ENCODE results near the gene GDF10. TPM values are rescaled to one million over a fixed set of nuclear protein-coding genes. Genes with fewer than 3 reads are reported as not detected.
A peak's percentile ranks its signal among the peaks of the same experiment; 100 is the strongest.

GDF10 gene
- total RNA-seq, 2 experiments from 2014 or later = 4.1 TPM

DNA sequence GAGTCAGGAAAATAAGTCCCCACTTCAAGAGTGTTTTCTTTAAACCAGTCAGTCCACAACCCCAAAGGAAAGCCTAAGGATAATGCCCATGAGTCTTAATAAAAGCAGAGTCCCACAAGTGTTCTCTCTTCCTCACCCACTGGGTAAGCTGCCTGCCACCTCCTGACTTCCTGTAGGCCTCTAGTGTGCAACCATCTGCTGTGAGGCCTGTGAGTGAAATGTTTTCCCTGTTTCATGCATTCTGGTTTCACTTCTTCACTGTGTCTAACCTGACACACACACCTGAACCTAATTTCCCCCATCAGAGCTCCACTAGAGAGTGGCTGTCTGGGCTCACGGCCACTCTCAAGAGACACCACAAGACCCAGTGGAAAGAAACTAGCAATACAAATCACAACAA lies 38.9 kb upstream of the GDF10 start:
- Mint-ChIP-seq H3K27me3 (no peaks in the 10 kb centered on the region), H3K27ac (peak overlapping the region; percentile 99), H3K4me3 (peak overlapping the region; percentile 64), H3K4me1 (peaks cover 95% of the 10 kb centered on the region), H3K9me3 (peaks cover 25% of the 10 kb centered on the region), H3K36me3 (peaks cover 53% of the 10 kb centered on the region)
- peak; percentile 41 for DNase-seq

- Mint-ChIP-seq H3K4me3 (peak overlapping the region; percentile 11), H3K27me3 (no peaks in the 10 kb centered on the region), H3K4me1 (peaks cover 93% of the 10 kb centered on the region), H3K9me3 (peaks cover 25% of the 10 kb centered on the region), H3K27ac (peak overlapping the region; percentile 99), H3K36me3 (peaks cover 54% of the 10 kb centered on the region)
- no peak for DNase-seq
Observed at GRCh38 chr10:47261556-47261955, 38.4 kb upstream of the GDF10 start.

DNA sequence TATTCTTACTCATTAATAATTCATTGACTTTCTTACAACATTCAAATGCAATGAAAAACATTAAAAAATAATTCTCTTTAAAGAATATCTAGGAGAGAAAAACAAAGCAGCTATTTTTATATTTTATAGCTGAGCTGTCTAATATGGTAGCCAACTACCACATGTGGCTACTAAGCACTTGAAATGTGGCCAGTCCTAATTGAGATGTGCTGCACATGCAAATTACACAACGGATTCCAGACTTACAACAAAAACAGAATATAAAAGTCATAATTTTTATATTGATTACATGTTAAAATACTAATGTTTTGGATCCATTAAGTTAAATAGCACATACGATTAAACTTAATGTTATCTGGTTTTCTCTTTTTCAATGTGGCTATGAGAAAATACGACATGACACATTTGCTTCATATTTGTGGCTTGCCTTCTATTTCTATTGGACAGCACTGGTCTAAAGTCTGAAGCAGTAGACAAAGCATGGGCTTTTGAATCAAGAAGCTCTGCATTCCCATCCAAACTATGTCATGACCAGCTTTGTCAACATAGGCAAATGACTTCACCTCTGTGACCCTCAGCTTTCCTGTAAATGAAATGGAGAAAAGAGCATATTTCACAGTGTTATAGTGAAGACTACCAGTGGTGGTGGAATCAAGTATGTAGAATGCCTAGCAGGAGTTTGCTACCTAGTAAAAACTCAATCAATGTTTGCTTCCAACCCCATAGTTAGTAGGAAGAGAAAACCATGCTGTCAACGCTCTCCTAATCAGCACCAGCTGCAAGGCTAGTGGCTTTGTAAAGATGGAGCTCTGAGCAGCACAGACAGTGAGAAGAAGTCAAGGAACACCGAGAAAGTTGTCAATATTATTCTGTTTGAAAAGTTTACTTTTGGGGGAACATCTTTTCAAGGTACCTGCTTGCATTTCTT lies 37.1 kb upstream of the GDF10 start:
- DNase-seq = no peak
- peaks cover 47% of the 10 kb centered on the region for H3K36me3 Mint-ChIP-seq
- peak overlapping the region; percentile 62 for H3K27ac Mint-ChIP-seq
- peaks cover 20% of the 10 kb centered on the region for H3K9me3 Mint-ChIP-seq
- no peak overlapping the region for H3K4me3 Mint-ChIP-seq
- no peaks in the 10 kb centered on the region for H3K27me3 Mint-ChIP-seq
- peaks cover 87% of the 10 kb centered on the region for H3K4me1 Mint-ChIP-seq

- Mint-ChIP-seq H3K27ac (peak overlapping the region; percentile 93), H3K27me3 (no peaks in the 10 kb centered on the region), H3K4me1 (peaks cover 78% of the 10 kb centered on the region), H3K4me3 (peak overlapping the region; percentile 26), H3K36me3 (peaks cover 44% of the 10 kb centered on the region), H3K9me3 (peaks cover 20% of the 10 kb centered on the region)
- DNase-seq = peak; percentile 79
Observed at GRCh38 chr10:47264797-47265281, 35.2 kb upstream of the GDF10 start.

DNA sequence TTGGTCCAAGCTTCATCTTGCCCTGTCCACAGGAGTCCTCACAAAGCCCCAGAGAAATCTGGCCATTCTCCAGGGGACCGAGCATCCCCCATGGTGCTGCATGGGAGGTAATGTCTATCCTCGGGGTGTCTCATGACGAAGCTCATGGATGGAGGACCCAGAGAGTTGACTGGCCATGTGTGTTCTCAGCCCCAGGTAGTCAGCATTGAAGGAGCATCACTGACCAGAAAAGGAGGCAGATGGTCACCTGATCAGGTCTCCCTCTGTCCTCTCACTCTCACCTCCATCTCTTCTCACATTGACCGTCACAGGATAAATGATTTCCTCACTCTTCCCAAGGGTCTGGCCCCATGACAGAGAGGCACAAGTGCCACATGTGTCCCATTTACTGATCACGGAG lies 33.4 kb upstream of the GDF10 start:
- Mint-ChIP-seq H3K4me3 (no peak overlapping the region), H3K4me1 (peaks cover 64% of the 10 kb centered on the region), H3K27ac (no peak overlapping the region), H3K27me3 (no peaks in the 10 kb centered on the region), H3K36me3 (peaks cover 32% of the 10 kb centered on the region), H3K9me3 (peaks cover 20% of the 10 kb centered on the region)
- DNase-seq = no peak

- Mint-ChIP-seq H3K27me3 (no peaks in the 10 kb centered on the region), H3K4me1 (peaks cover 47% of the 10 kb centered on the region), H3K27ac (no peak overlapping the region), H3K4me3 (no peak overlapping the region), H3K36me3 (peaks cover 27% of the 10 kb centered on the region), H3K9me3 (peaks cover 20% of the 10 kb centered on the region)
- no peak for DNase-seq
Observed at GRCh38 chr10:47268696-47269095, 31.3 kb upstream of the GDF10 start.

GRCh38 chr10:47269294-47269693 lies 30.7 kb upstream of the GDF10 start:
- Mint-ChIP-seq H3K4me1 (peaks cover 41% of the 10 kb centered on the region), H3K9me3 (peaks cover 20% of the 10 kb centered on the region), H3K36me3 (peaks cover 24% of the 10 kb centered on the region), H3K27ac (no peak overlapping the region), H3K27me3 (no peaks in the 10 kb centered on the region), H3K4me3 (no peak overlapping the region)
- DNase-seq = no peak

DNA sequence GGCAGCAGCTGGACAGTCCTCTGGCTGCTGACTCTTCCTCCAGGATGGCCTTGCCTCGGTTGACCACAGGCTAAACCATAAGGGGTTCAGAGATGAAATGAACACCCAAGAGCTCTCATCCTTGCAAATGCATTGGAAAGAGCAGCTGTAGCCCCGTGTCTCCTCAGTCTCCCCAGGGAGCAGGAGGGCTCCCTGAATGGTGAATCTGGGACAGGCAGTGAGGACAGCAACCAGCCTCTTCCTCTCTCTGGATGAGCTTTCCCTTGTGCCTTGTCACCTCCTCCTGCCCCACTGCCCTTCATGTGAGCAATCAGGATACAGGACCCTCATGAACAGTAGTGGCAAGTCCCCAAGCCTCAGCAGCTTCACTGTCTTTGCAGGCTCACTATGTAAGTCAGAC lies 23.9 kb upstream of the GDF10 start:
- H3K27ac Mint-ChIP-seq = no peak overlapping the region
- no peak for DNase-seq

DNA sequence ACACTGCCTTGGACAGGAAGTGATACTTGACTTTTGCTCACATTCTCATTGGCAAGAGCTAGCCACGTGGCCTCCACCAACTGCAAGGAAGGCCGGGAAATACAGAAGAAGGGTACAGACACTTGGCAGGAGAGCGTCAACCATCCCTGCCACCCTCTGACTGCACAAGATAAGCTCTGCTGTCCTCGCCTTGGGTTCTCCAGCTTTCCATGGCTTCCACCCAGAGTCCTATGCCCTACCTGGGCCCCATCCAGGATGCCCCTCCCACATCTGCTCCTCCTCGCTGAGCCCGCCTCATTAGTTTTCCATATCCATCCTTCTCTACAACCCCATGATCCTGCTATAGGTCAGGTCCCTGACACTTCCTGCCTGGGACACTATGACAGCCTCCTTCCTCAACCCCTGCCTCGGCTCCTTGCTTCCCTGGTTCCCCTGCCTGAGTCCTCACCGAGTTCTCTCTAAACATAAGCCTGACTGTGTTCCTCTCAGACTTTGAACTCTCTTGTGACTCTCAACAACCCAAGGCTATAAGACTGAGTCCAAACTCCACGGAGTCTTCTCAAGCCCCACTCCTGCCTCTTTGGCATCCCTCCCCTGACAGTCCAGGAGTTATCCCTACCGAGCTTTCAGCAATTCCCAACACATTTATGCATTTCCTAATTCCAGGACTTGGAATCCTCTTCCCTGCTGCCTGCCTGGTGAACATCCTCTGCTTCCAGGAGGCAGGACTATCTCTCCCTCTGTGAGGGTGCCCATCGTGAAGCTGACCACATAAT lies 23.2 kb upstream of the GDF10 start:
- H3K27ac Mint-ChIP-seq = peak overlapping the region; percentile 17
- H3K4me1 Mint-ChIP-seq = peaks cover 28% of the 10 kb centered on the region
- H3K9me3 Mint-ChIP-seq = no peaks in the 10 kb centered on the region
- DNase-seq = no peak
- no peaks in the 10 kb centered on the region for H3K27me3 Mint-ChIP-seq
- H3K4me3 Mint-ChIP-seq = no peak overlapping the region
- H3K36me3 Mint-ChIP-seq = peaks cover 2% of the 10 kb centered on the region

More for the DNA sequence above, 23.9 kb upstream of the GDF10 start:
- Mint-ChIP-seq H3K9me3 (no peaks in the 10 kb centered on the region), H3K4me1 (peaks cover 22% of the 10 kb centered on the region), H3K27me3 (no peaks in the 10 kb centered on the region), H3K36me3 (peaks cover 2% of the 10 kb centered on the region), H3K4me3 (no peak overlapping the region)

DNA sequence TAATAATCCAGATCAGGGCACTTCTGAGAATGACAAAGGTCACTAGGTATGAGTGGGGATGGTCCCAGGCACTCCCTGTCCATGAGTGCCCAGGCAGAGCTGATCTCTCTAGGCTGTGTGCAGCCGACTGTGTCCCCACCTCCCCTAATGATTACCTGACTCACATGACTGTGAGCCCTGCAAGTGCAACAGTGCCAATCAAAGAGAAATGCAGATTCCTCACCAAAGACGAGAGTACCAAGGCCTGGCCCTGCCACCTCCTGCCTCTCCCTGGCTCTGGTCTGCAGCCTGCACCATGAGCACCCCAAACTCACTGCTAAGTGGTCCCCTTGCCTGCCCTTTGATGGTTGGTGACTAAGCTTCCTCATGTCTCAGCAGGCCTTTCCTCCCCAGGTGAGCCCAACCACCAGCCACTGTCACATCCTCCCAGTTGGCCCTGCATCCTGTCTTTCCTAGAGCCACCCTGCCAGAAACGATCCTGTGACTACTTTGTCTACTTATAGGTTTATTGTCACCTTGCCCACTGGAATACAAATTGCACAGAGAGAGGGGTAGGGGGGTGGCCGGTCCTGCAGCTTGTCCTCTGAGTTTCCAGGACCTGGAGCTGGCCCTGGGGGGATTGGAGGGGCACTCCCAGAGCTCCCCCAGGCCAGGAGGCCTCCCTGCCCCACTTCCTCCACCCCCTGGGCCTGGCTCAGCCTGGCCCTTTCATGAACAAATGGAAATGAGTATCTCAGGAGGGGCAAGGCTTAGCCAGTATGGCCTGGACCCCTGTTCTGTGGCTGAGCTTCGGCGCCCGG lies 22.4 kb upstream of the GDF10 start:
- Mint-ChIP-seq H3K27ac (peak overlapping the region; percentile 17), H3K4me1 (peaks cover 32% of the 10 kb centered on the region), H3K9me3 (no peaks in the 10 kb centered on the region), H3K27me3 (no peaks in the 10 kb centered on the region), H3K4me3 (no peak overlapping the region), H3K36me3 (peaks cover 2% of the 10 kb centered on the region)
- peak; percentile 61 for DNase-seq

DNA sequence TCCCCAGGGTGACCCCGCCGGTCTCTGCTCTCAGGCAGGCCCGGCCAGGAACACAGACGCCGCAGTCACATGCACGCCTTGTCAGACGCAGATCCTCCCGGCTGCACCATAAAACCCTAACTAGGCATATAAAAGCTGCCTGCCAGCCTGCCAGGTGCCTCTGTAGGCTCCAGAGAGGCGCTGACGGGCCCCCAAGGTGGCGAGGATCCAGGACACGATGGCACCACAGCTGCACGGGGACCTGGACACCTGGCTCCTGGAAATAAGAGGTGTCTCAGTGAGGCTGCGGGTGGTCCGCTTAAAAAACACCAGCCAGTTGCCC lies 21.9 kb upstream of the GDF10 start:
- DNase-seq = no peak
- Mint-ChIP-seq H3K4me3 (no peak overlapping the region), H3K27ac (no peak overlapping the region), H3K4me1 (peaks cover 32% of the 10 kb centered on the region), H3K36me3 (peaks cover 2% of the 10 kb centered on the region), H3K9me3 (no peaks in the 10 kb centered on the region), H3K27me3 (no peaks in the 10 kb centered on the region)

DNA sequence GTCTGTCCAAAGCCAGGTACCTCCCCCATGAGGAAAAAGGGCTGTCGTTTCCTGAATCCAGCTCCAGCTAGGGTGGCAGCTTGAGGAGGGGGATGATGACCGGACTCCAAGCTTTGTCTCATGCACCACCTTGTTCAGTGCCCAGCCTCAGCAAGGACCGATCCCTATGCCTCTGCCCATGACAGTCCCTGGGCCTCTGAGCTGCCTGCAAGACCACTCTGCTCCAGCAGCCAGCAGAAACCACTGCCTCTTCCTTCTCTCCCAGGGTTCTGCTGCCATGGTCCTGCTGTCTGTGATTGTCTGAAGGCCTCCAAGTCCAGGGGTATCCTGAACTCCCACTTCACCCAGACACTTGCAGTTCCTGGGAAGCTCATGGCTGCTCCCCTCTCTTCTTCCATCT lies 21.3 kb upstream of the GDF10 start:
- H3K4me3 Mint-ChIP-seq = no peak overlapping the region
- H3K9me3 Mint-ChIP-seq = no peaks in the 10 kb centered on the region
- H3K27ac Mint-ChIP-seq = no peak overlapping the region
- H3K27me3 Mint-ChIP-seq = no peaks in the 10 kb centered on the region
- H3K4me1 Mint-ChIP-seq = peaks cover 32% of the 10 kb centered on the region
- no peak for DNase-seq
- H3K36me3 Mint-ChIP-seq = peaks cover 2% of the 10 kb centered on the region

- Mint-ChIP-seq H3K36me3 (peaks cover 2% of the 10 kb centered on the region), H3K9me3 (no peaks in the 10 kb centered on the region), H3K4me1 (peaks cover 32% of the 10 kb centered on the region), H3K4me3 (no peak overlapping the region), H3K27me3 (no peaks in the 10 kb centered on the region), H3K27ac (no peak overlapping the region)
- DNase-seq = no peak
Observed at GRCh38 chr10:47279276-47279675, 20.7 kb upstream of the GDF10 start.

- Mint-ChIP-seq H3K4me3 (no peak overlapping the region), H3K27me3 (no peaks in the 10 kb centered on the region), H3K9me3 (peaks cover 2% of the 10 kb centered on the region), H3K36me3 (peaks cover 4% of the 10 kb centered on the region), H3K4me1 (peaks cover 49% of the 10 kb centered on the region), H3K27ac (no peak overlapping the region)
- no peak for DNase-seq
Observed at GRCh38 chr10:47282005-47282656, 17.9 kb upstream of the GDF10 start.

Measured in activated naive CD8-positive, alpha-beta T cell treated with anti-CD3 and anti-CD28 coated beads for 36 hours (primary cell).